ENCODE measurements around the gene CEP85.

Gene CEP85

GRCh38 chr1:26314501-26314900 lies 80.5 kb downstream of the CEP85 start:
- ChIA-PET CTCF (interaction anchor here (2.3 kb wide), 1 partner anchor 29 kb away, joined by 22 read pairs; no protein-coding TSS in a partner anchor), POLR2A (interaction anchor here (1.0 kb wide), 1 partner anchor 34 kb away, joined by 3 read pairs; the partner anchor contains the start of gene SH3BGRL3)
- DNase-seq (ENCODE audit: extremely low spot score): no peak
- TF ChIP-seq FOXA1 (IDR thresholded peaks at IDR 0.05): no peak
- no peak for TF ChIP-seq L3MBTL2 (conservative IDR thresholded peaks at IDR 0.05)
- TF ChIP-seq BHLHE40 (IDR thresholded peaks at IDR 0.05; ENCODE audit: borderline replicate concordance): no peak
- TF ChIP-seq HDGF (IDR thresholded peaks at IDR 0.05; ENCODE audit: borderline replicate concordance): no peak
- no peak for TF ChIP-seq SUZ12 (IDR thresholded peaks at IDR 0.05)

GRCh38 chr1:26315874-26316850 lies 82.2 kb downstream of the CEP85 start:
- ChIA-PET CTCF (interaction anchor here (0.9 to 2.3 kb wide), 3 partner anchors 27 to 31 kb away, joined by 3 to 22 read pairs (median 4); no protein-coding TSS in a partner anchor), POLR2A (interaction anchor here (0.5 to 2.6 kb wide), 2 partner anchors 8 to 9 kb away, joined by 3 to 12 read pairs; partner anchors contain the start of gene UBXN11)
- DNase-seq (ENCODE audit: extremely low spot score): no peak
- no peak for TF ChIP-seq TARDBP (IDR thresholded peaks at IDR 0.05)
- no peak for TF ChIP-seq FOXM1 (IDR thresholded peaks at IDR 0.05; ENCODE audit: borderline replicate concordance)
- no peak for TF ChIP-seq NFRKB (IDR thresholded peaks at IDR 0.05)
- TF ChIP-seq SP1 (IDR thresholded peaks at IDR 0.05): no peak
- TF ChIP-seq FOXA1 (IDR thresholded peaks at IDR 0.05): no peak
- no peak for TF ChIP-seq CTBP1 (IDR thresholded peaks at IDR 0.05; ENCODE audit: borderline replicate concordance)
- no peak for TF ChIP-seq BHLHE40 (IDR thresholded peaks at IDR 0.05; ENCODE audit: borderline replicate concordance)
- TF ChIP-seq ZNF384 (IDR thresholded peaks at IDR 0.05): no peak
- no peak for TF ChIP-seq SUZ12 (IDR thresholded peaks at IDR 0.05)
- TF ChIP-seq L3MBTL2 (conservative IDR thresholded peaks at IDR 0.05): no peak
- no peak for TF ChIP-seq FOXK2 (IDR thresholded peaks at IDR 0.05)
- no peak for TF ChIP-seq LEF1 (IDR thresholded peaks at IDR 0.05; ENCODE audit: borderline replicate concordance)

GRCh38 chr1:26317146-26317545 lies 83.1 kb downstream of the CEP85 start:
- CTCF ChIA-PET: interaction anchor here (0.9 to 1.2 kb wide), 2 partner anchors 10 to 32 kb away, joined by 3 read pairs; no protein-coding TSS in a partner anchor
- DNase-seq (ENCODE audit: extremely low spot score): no peak
- TF ChIP-seq HDGF (IDR thresholded peaks at IDR 0.05; ENCODE audit: borderline replicate concordance) (no peak), L3MBTL2 (conservative IDR thresholded peaks at IDR 0.05) (no peak), NFRKB (IDR thresholded peaks at IDR 0.05) (no peak), ELF4 (IDR thresholded peaks at IDR 0.05) (no peak), FOXK2 (IDR thresholded peaks at IDR 0.05) (no peak), SP1 (IDR thresholded peaks at IDR 0.05) (no peak), TARDBP (IDR thresholded peaks at IDR 0.05) (no peak), LEF1 (IDR thresholded peaks at IDR 0.05; ENCODE audit: borderline replicate concordance) (no peak), PKNOX1 (IDR thresholded peaks at IDR 0.05) (no peak)
- POLR2A ChIA-PET: interaction anchor here (2.6 kb wide), 1 partner anchor 9 kb away, joined by 12 read pairs; no protein-coding TSS in a partner anchor

GRCh38 chr1:26317612-26318337 lies 83.8 kb downstream of the CEP85 start, which contains the start of gene CD52:
Gene CD52, plus strand, starts transcription at chr1:26317958. Its CDS starts 60 bp downstream, at chr1:26318018.
- CTCF ChIA-PET: interaction anchor here (1.2 to 5.2 kb wide), 3 partner anchors 11 to 38 kb away, joined by 3 to 55 read pairs (median 3); partner anchors contain the start of gene SH3BGRL3
- no peak for DNase-seq (ENCODE audit: extremely low spot score)
- POLR2A ChIA-PET: interaction anchor here (2.6 kb wide), 1 partner anchor 10 kb away, joined by 12 read pairs; no protein-coding TSS in a partner anchor
- TF ChIP-seq L3MBTL2 (conservative IDR thresholded peaks at IDR 0.05) (no peak), ELF4 (IDR thresholded peaks at IDR 0.05) (no peak), HDGF (IDR thresholded peaks at IDR 0.05; ENCODE audit: borderline replicate concordance) (no peak), FOXK2 (IDR thresholded peaks at IDR 0.05) (no peak), FOXA1 (IDR thresholded peaks at IDR 0.05) (no peak), LEF1 (IDR thresholded peaks at IDR 0.05; ENCODE audit: borderline replicate concordance) (no peak), CTBP1 (IDR thresholded peaks at IDR 0.05; ENCODE audit: borderline replicate concordance) (no peak), NFRKB (IDR thresholded peaks at IDR 0.05) (no peak), PKNOX1 (IDR thresholded peaks at IDR 0.05) (no peak), SP1 (IDR thresholded peaks at IDR 0.05) (no peak), ZNF384 (IDR thresholded peaks at IDR 0.05) (no peak), ARNT (IDR thresholded peaks at IDR 0.05) (no peak), SUZ12 (IDR thresholded peaks at IDR 0.05) (no peak)

- POLR2A ChIA-PET: interaction anchor here (2.6 kb wide), 1 partner anchor 11 kb away, joined by 12 read pairs; no protein-coding TSS in a partner anchor
- TF ChIP-seq LEF1 (IDR thresholded peaks at IDR 0.05; ENCODE audit: borderline replicate concordance) (no peak), ZNF384 (IDR thresholded peaks at IDR 0.05) (no peak), L3MBTL2 (conservative IDR thresholded peaks at IDR 0.05) (no peak), HDGF (IDR thresholded peaks at IDR 0.05; ENCODE audit: borderline replicate concordance) (no peak)
- CTCF ChIA-PET: interaction anchor here (1.0 to 5.2 kb wide), 5 partner anchors 11 to 98 kb away, joined by 3 to 55 read pairs (median 4); partner anchors contain the start of gene SH3BGRL3
- DNase-seq (ENCODE audit: extremely low spot score): no peak
These were observed 84.5 kb downstream of the CEP85 start for GRCh38 chr1:26318338-26319064.

Measured in HEK293T (cell line).